OCI-LY3 (cell line): Measurements from ENCODE around the gene AP2A2.

Source experiments
- H2AFZ ChIP-seq: fragments of 200-600, 300-600 bp; shearing (Covaris generic); 2 replicates; pipeline ENCODE4 v1.6.0; 2014; ENCODE audit warnings: antibody characterized with exemption, low read depth, low read length
- H3K27ac ChIP-seq: fragments of 200-600, 300-600 bp; sonication (generic); 2 replicates; pipeline ENCODE4 v1.5.1; 2014; ENCODE audit warnings: mild to moderate bottlenecking, low read length, moderate library complexity, mixed read lengths
- H3K27me3 ChIP-seq: fragments of 200-600, 300-600 bp; sonication (generic); 2 replicates; pipeline ENCODE4 v1.6.1; 2014; ENCODE audit warnings: low read depth, low read length, mixed read lengths
- H3K36me3 ChIP-seq: fragments of 200-600, 300-600 bp; sonication (generic); replicated peaks from 2 replicates; pipeline ENCODE3; 2014; ENCODE audit warnings: low read depth, low read length, mixed read lengths
- H3K4me1 ChIP-seq: fragments of 300-600, 200-600 bp; sonication (generic); 2 replicates; pipeline ENCODE4 v1.6.1; 2014; ENCODE audit warnings: low read length, mixed read lengths
- H3K4me2 ChIP-seq: fragments of 200-600, 300-600 bp; sonication (generic); 2 replicates; pipeline ENCODE4 v1.6.1; 2014; ENCODE audit warnings: low read length, mixed read lengths
- H3K4me3 ChIP-seq: fragments of 300-600, 200-600 bp; sonication (generic); 2 replicates; pipeline ENCODE4 v1.5.1; 2014; ENCODE audit warnings: antibody characterized with exemption, mild to moderate bottlenecking, low read length, moderate library complexity
- H3K79me2 ChIP-seq: fragments of 300-600, 200-600 bp; shearing (Covaris generic); 2 replicates; pipeline ENCODE4 v1.6.1; 2014; ENCODE audit warnings: mild to moderate bottlenecking, low read length, mixed read lengths
- H3K9ac ChIP-seq: fragments of 300-600, 200-600 bp; shearing (Covaris generic); 2 replicates; pipeline ENCODE4 v1.6.0; 2014; ENCODE audit warnings: mild to moderate bottlenecking, low read length, moderate library complexity
- H3K9me3 ChIP-seq: fragments of 200-600, 300-600 bp; shearing (Covaris generic); 2 replicates; pipeline ENCODE4 v1.6.1; 2014; ENCODE audit warnings: low read length, mixed read lengths; ENCODE audit not compliant: insufficient read depth
- H4K20me1 ChIP-seq: fragments of 200-600, 300-600 bp; sonication (generic); 2 replicates; pipeline ENCODE4 v1.6.1; 2016; ENCODE audit warnings: low read length, mixed read lengths; ENCODE audit not compliant: insufficient read depth
- CTCF ChIP-seq: fragments of 200-600, 300-600 bp; sonication (generic); IDR thresholded peaks from 2 replicates; pipeline ENCODE4 v1.5.1; 2014; ENCODE audit warnings: antibody characterized with exemption, low read length, low read depth
- EZH2phosphoT487 ChIP-seq: fragments of 200-600 bp; shearing (Covaris generic); IDR thresholded peaks from 2 replicates; pipeline ENCODE4 v1.6.1; 2018; ENCODE audit warnings: antibody characterized with exemption, mixed run types, low read depth

AP2A2 gene

DNA sequence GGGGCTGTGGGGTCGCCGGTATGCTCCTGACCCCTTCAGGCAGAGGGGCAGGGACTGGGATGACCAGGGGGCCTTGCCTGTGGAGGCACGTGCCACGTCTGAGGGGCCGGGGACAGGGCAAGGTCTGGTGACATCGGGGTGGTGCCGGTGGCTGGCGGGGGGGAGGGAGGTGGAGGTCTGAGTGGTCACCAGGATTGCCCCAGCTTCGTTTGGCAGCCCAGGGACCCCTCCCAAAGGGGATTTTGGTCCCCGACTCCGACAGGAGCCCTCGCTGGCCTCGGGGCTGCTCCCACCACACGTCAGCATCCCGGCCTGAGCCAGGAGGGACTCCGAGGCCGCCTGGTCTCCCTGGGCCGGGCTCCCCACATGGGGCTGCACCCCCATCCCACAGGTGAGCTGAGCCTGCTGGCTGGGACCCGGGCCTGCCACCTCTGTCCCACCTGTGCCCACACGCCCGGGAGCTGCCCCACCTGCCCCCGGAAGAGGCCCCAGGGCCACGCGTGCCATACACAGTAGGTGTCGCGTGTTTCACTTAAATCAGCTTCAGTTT, 111.9 kb downstream of the AP2A2 start:
- Histone ChIP-seq H3K36me3 (no peaks in the 10 kb centered on the region), H3K4me3 (no peak overlapping the region), H3K79me2 (no peaks in the 10 kb centered on the region), H3K4me2 (no peak overlapping the region), H3K9ac (no peak overlapping the region), H4K20me1 (no peaks in the 10 kb centered on the region), H3K9me3 (no peaks in the 10 kb centered on the region), H3K27me3 (no peaks in the 10 kb centered on the region), H3K27ac (no peak overlapping the region), H2AFZ (no peak overlapping the region), H3K4me1 (no peaks in the 10 kb centered on the region)
- TF ChIP-seq CTCF (no peak), EZH2phosphoT487 (no peak)

- H3K27ac ChIP-seq: no peak overlapping the region
- H3K9ac ChIP-seq: no peak overlapping the region
- no peaks in the 10 kb centered on the region for H3K4me1 ChIP-seq
- H3K4me2 ChIP-seq: no peak overlapping the region
- no peaks in the 10 kb centered on the region for H3K79me2 ChIP-seq
- TF ChIP-seq EZH2phosphoT487: no peak
- TF ChIP-seq CTCF: no peak
- H3K4me3 ChIP-seq: no peak overlapping the region
- no peak overlapping the region for H2AFZ ChIP-seq
- no peaks in the 10 kb centered on the region for H3K9me3 ChIP-seq
- no peaks in the 10 kb centered on the region for H4K20me1 ChIP-seq
- H3K27me3 ChIP-seq: no peaks in the 10 kb centered on the region
- no peaks in the 10 kb centered on the region for H3K36me3 ChIP-seq
Measured at GRCh38 chr11:1038361-1038760, 112.7 kb downstream of the AP2A2 start.

GRCh38 chr11:1038921-1039320, 113.3 kb downstream of the AP2A2 start:
- H3K4me1 ChIP-seq: no peaks in the 10 kb centered on the region
- no peak overlapping the region for H3K9ac ChIP-seq
- H3K27me3 ChIP-seq: no peaks in the 10 kb centered on the region
- H3K27ac ChIP-seq: no peak overlapping the region
- H3K4me2 ChIP-seq: no peak overlapping the region
- H3K4me3 ChIP-seq: no peak overlapping the region
- H4K20me1 ChIP-seq: no peaks in the 10 kb centered on the region
- H3K79me2 ChIP-seq: no peaks in the 10 kb centered on the region
- H2AFZ ChIP-seq: no peak overlapping the region
- H3K36me3 ChIP-seq: no peaks in the 10 kb centered on the region
- H3K9me3 ChIP-seq: no peaks in the 10 kb centered on the region
- no peak for TF ChIP-seq EZH2phosphoT487
- no peak for TF ChIP-seq CTCF

DNA sequence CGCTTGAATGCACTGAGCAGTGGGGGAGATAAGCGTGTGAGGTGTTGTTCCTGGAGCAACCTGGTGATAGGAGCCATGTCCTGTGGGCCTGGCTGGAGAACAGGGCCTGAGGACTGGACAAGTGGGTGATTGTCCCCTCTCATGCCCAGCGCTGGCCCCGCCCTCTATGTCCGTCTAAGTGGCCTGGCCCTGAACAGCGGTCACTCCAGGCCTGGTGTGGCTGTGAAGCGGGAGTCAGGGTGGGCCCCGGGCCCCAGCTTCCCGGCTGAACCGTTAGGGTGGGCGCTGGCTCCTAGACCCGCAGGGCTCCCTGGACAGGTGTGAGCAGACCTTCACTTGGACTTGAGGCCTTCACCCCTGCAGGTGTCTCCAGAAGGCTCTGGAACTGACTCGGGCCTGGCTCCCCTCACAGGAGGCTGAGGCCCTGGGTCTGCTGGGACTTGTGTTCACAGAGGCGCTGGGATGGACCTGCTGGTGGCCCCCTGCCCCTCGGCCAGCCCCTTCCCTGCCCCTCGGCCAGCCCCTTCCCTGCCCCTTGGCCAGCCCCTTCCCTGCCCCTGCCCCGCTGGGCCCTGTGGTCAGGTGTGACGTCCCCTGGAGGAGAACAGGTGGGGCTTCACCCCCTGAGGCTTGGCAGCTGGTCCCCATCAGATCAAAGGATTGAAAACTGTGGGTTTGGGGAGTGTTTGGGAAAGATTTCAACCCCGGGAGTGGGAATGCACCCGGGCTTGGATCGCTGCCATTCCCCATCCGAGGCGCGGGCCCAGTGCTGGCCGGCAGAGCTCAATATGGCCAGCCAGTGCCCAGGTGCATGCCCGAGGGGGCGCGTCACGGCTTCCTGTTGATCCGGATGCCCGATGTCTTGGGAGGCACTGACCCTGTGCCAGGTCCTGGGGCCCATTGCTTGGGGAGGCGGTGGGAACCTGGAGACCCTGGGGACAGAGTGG, 114.1 kb downstream of the AP2A2 start:
- H3K4me1 ChIP-seq: no peaks in the 10 kb centered on the region
- no peak overlapping the region for H3K4me3 ChIP-seq
- H3K9me3 ChIP-seq: peaks cover under 1% of the 10 kb centered on the region; the same call in 1 of the 2 replicates
- no peaks in the 10 kb centered on the region for H3K27me3 ChIP-seq
- H3K36me3 ChIP-seq: no peaks in the 10 kb centered on the region
- H4K20me1 ChIP-seq: no peaks in the 10 kb centered on the region
- no peak overlapping the region for H3K27ac ChIP-seq
- H3K79me2 ChIP-seq: no peaks in the 10 kb centered on the region
- no peak for TF ChIP-seq EZH2phosphoT487
- no peak for TF ChIP-seq CTCF
- H3K9ac ChIP-seq: no peak overlapping the region
- no peak overlapping the region for H2AFZ ChIP-seq
- no peak overlapping the region for H3K4me2 ChIP-seq
